Midbrain (tissue), 1 donor: ENCODE data around the gene USP11.
A peak's percentile ranks its signal among the peaks of the same experiment; 100 is the strongest.

Experiments
- DNase-seq: peaks from one replicate; lab custom pipeline; 2025; lab: John Stamatoyannopoulos, UW

The USP11 gene

DNA sequence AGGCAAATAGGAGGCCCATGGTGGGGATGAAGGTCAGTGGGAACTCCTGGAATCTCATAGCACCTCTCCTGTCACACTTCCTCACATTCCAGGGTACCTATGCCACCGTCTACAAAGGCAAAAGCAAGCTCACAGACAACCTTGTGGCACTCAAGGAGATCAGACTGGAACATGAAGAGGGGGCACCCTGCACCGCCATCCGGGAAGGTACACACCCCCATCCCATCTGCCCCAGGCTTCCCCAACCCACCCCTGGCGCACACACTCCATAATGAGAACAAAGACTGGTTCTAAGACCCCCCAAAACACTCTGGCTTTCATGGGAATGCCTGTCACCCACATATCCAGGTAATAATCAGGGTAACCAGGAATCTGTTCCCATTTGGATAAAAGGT, 7.9 kb upstream of the USP11 start:
- DNase-seq: no peak

DNA sequence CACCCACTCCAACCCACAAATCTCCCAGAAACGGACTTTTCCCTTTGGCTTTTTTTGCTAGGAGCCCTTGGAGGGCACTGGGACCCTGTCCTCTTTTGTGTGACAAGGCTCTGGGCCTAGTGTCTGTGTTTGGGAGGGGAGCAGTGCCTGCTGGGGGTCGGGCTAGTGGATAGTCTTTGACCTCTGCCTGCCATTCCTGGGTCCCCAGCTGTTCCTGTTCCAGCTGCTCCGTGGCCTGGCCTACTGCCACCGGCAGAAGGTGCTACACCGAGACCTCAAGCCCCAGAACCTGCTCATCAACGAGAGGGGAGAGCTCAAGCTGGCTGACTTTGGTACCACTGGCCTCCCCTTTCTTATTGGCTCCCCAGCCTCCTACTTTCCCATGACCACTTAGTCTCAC, 6.7 kb upstream of the USP11 start:
- DNase-seq: no peak

DNA sequence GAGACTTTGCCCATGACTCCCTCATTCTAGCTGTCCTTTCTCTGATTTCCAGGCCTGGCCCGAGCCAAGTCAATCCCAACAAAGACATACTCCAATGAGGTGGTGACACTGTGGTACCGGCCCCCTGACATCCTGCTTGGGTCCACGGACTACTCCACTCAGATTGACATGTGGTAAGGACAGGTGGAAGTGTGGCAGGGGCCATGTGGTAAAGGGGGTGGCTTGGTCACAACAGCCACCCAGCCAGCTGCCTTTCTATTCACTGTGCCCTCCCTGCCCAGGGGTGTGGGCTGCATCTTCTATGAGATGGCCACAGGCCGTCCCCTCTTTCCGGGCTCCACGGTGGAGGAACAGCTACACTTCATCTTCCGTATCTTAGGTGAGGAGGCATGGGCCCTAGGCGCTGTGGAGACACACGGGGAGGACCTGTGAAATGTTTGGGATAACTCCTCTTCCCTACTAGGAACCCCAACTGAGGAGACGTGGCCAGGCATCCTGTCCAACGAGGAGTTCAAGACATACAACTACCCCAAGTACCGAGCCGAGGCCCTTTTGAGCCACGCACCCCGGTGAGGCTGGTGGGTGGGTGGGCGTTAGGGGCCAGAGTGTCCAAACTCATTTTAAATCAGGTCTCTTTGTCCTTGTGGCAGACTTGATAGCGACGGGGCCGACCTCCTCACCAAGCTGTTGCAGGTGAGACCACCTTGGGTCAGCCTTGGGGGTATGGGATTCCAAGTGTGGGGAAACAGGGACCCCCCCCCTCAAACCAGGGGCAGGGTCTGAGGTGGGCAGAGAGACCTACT, 6.1 kb upstream of the USP11 start:
- DNase-seq: no peak

DNA sequence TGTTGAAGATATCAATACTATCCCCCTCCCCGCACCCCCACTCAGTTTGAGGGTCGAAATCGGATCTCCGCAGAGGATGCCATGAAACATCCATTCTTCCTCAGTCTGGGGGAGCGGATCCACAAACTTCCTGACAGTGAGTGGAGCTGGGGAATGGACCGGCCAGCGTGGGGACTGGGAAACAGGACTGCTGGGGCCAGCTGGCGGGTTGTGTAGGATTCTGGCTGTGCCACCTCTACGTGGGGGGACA, 5.5 kb upstream of the USP11 start:
- DNase-seq: no peak

DNA sequence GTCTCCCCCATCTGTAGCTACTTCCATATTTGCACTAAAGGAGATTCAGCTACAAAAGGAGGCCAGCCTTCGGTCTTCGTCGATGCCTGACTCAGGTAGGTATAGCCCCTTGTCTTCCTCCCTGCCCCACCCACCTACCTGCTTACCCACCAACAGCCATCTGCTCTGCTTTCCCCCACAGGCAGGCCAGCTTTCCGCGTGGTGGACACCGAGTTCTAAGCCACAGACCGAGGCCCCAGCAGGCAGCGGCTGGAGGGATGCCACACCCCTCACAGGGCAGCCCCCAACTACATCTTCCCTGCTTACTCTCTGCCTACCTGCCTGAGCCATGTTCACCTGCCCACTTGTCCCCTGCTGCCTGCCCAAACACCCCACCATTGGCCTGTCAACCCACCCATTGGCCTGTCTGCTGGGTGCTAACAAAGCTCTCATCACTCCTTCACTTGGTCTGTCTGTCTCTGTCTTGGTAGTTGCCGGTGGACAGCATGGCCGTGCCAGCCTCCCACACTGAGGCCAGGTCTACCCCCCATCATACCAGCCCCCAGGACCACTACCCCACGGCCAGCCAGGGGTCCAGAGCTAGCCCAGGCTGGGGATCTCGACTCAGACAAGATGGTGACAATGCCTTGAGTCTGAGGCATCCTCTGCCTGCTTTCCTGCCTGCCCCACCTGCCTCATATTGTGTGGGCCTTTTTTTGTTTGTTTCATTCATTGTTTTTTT, 4.1 kb upstream of the USP11 start:
- no peak for DNase-seq

DNA sequence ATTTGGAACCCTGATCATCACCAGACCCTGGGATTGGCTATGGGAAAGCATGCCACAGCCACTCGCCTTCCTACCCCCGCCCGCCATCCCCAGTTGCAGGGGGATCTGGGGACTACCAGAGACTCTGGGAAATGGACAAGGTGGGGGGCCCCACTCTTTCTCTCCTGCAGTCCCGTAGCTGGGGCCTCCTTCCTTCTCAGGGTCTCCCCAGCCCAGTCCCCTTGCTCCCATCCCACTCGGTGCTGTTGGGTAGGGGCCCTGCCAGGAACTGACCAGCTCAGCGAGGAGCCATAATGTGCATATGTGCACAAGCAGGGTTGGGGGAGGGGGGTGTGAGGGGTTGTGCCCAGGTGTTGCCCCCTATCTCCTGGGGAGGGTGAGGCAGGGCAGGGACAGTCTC, 3.4 kb upstream of the USP11 start:
- no peak for DNase-seq

DNA sequence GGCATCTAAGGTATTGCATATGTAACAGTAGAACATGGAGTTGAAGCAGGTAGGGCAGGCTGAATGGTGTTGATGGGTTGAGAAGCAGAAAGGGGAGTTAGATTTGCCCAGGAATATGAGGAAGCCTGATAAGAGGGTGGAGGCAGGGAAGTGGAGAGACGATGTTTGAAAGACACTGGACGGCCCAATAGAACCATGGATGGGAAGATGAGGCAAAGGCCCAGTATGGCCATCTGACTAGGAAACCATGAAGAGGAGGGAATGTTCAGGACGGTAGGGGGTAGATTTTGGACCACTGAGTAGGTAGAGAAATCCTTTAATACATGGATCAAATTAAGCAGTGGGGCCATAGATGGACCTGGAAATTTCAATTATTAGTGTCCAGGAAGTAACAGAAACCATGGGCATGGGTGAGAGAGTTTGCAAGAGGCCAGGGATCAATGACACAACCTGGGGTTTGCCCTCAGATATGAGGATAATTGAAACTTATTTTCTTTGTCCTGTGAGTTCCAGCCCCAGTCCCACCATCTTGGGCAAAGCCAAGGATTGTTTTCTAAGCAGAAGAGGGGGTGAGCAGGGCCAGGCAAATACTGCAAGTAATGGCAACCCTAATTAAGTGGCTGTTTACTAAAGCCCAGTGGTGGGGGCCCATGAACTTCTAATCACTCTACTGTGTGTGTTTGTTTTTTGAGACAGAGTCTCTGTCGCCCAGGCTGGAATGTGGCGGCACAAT, 2.5 kb upstream of the USP11 start:
- DNase-seq: no peak

DNA sequence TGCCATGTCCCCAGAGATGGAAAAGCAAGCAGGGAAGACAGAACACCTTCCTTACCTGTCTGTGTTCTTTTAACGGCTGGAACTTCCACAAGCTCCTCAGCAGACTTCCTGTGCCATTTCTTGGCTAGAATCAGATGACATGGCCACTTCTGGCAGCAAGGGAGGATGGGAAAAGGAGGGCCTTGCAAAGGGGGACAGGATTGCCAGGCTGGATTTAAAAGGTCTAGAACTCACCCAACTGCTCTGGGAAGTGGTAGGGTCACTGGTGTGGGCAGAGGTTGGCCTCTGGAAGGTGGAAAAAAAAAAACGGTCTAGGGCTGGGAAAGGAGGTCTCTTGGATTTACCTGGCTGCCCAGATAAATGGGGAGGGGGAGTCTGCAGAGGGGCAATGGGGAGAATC, 1.6 kb upstream of the USP11 start:
- no peak for DNase-seq

DNA sequence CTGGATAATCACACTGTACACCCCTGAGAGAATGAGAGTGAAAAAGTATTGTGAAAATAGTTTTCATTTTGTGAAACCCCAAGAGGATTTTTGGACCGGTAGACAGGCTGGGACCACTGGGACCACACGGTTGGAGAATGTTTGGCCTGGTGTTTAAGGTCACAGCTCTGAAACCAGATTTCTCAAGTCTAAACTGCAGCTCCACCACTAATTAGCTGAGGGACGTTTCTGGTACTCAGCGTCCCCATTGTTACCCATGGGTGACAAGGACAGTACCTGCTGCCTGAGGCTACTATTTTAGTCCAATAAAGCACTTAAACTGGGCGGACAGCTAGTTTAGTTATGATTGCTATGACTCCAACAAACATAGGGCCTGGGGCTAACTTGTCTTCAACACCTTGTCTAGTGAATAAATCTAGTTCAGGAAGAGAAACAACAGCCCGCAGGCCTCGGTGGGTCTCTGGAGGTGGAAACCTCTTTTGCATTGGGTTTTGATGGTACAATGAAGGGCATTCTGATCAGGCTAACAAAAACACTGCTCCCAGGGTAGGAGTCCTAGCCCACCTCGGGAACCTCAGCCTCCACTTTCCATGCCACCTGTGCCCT, 509 bp upstream of the USP11 start:
- no peak for DNase-seq

DNA sequence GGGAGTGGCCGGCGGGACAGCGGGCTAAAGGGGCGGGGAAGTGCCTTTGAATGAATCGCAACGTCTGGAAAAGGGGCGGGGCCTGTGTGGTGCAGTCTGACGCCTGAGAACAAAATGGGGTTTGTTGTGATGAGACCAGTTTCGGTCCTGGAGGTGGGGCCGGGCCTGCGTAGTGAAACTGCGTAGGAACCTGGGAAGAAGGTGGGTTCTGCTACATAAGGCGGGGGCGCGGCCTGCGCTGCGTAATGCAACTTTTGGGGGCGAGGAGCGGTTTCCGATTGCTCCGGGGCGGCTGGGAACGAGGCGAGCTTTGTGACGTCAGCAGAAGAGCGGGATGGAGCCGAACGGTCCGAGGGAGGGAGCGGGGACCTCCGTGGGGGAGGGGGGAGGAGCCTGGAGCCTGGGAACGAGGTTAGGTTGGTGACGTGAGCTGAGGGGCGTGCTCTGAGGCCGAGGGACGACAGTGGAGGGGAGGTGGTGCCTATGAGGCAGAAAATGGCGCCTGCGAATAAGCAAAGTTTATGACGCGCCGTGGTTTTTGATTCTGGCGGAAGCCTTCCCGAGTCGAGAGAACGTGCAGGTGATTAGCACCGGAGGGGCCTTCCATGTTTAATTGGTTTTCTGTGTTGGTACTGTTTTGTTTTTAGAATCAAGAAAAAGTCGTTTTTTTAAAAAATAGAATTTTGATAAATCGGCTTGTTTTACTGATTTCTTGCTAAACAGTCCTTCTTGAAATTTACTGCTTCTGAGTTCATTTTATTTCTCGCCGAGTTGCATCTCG, 714 bp downstream of the USP11 start:
- peak; percentile 91 for DNase-seq

DNA sequence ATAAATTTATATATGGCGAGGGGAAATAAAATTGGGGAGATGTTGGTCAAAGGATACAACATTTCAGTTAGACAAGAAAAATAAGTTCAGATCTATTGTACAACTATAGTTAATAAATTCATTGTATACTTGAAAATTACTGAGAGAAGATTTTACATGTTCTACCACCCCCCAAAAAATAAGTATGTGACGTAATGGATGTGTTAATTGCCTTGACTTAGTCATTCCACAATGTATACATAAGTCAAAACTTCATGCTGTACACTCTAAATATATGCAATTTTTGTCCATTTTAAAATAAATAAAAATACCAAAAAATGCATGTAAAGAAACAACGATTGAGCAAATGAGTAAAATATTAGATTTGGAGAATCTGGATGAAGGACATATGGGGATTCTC, 1.8 kb downstream of the USP11 start:
- no peak for DNase-seq

DNA sequence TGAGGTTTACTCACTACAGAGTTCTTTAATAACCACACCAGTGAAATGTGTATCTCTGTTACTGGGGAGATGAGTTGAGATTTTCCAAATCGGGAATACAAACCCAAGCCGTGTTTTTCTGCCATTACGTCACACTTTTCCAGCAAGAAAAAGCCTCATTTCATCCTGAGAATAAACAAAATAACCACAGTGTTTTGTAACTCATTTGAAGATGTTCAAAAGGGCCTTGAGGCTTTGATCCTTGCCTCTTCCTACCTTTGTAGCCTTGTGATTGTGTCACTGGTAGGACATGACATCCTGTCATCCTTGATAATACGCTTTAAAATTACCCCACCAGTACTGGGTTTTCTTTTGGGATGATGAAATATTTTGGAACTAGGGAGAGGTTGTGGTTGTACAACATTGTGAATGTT, 2.9 kb downstream of the USP11 start:
- DNase-seq: no peak

DNA sequence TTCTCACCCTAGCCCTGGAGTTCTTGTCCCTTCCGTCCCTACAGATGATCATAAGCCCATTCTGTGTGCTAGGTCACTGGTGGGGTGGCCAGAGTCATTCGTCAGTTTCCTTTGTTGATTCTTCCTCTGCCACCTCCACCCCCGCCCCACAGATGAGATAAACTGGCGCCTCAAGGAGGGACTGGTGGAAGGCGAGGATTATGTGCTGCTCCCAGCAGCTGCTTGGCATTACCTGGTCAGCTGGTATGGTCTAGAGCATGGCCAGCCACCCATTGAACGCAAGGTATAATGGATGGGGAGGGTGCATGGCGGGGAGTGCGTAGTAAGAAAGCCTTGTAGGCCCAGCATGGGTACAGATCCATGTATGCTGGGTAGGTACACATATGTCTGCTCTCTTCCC, 6.4 kb downstream of the USP11 start:
- no peak for DNase-seq

DNA sequence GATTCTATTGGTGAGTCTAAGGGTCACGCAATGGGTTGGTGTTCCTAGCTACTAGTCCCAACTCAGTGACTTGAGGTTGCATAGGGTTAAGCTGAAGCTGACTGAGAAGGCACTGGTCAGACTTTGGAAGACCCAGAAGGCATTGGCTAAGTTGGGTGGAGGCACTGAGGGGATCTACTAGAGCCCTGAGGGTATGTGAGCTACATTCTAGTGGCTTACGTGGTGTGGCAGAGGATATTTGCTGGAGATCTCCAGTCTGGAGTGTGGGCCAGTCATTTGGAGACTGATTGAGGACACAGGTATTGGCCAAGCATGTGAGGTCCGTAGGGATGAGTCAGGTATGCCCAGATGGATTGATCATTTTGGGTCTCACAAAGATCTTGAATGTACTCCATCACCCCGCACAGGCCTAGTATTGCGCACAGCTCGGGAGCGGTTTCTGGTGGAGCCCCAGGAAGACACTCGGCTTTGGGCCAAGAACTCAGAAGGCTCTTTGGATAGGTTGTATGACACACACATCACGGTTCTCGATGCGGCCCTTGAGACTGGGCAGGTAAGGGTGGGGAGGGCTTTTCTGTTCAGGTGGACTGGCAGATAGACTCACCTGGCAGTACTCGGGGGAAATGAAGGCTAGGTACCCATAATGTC, 7.2 kb downstream of the USP11 start:
- no peak for DNase-seq

DNA sequence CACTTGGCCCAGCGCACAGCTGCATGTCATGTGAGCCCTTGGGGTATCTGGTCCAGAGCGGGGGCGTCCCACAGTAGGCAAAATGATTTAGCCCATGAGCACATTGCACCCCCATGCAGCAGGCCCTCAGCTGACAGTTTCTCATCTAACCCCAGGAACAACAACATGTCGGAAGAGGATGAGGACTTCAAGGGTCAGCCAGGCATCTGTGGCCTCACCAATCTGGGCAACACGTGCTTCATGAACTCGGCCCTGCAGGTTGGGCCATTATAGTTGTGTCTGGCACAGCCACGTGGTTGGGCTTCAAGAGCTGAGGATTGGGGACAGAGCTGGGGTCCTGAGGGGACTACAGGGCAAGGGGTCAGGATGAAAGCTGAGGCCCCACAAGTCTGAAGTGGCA, 7.8 kb downstream of the USP11 start:
- no peak for DNase-seq

DNA sequence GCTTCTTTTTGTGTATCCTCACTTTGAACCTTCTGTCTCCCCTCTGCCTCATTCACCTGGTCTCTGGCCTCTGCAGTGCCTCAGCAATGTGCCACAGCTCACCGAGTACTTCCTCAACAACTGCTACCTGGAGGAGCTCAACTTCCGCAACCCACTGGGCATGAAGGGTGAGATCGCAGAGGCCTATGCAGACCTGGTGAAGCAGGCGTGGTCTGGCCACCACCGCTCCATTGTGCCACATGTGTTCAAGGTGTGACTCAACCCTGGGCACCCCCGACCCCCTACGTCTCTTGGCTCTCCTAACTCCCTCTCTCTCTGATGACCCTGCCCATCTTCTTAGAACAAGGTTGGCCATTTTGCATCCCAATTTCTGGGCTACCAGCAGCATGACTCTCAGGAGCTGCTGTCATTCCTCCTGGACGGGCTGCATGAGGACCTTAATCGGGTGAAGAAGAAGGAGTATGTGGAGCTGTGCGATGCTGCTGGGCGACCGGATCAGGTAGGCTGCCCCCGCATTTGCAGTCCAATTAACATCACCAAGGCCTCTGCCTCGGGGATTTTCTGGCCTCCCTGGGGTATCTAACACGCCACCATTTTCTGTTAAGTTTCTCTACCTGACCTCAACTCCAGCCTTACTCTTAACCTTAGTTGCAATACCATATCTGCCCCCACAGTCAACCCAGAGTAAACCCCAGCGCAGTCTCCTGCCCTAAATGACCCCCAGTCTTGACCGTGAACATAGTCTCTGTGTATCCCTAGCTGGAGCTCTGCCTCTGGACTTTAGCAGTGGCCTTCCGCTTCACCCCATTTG, 8.6 kb downstream of the USP11 start:
- no peak for DNase-seq

DNA sequence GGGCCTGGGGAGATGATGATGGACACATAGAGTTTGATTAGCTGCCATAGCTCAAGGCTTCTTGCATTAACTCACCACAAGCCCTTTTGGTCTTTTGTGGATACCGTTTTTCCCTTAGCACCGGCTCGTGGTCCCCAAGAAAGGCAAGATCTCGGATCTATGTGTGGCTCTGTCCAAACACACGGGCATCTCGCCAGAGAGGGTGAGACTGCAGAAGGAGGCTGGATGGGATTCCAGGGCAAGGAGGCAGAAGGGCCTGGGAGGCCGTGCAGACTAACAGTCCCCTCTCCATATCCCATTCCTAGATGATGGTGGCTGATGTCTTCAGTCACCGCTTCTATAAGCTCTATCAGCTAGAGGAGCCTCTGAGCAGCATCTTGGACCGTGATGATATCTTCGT, 9.5 kb downstream of the USP11 start:
- DNase-seq: no peak

DNA sequence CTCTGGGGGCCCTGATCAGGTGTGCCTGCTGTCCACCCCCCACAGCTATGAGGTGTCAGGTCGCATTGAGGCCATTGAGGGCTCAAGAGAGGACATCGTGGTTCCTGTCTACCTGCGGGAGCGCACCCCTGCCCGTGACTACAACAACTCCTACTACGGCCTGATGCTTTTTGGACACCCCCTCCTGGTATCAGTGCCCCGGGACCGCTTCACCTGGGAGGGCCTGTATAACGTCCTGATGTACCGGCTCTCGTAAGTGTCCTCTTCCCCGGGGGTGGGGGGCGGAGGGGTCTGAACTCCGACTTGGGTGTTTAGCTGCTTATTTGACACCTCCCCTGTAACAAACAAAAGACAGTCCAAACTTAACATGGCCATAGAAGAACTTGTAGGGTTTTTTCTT, 10.5 kb downstream of the USP11 start:
- no peak for DNase-seq

DNA sequence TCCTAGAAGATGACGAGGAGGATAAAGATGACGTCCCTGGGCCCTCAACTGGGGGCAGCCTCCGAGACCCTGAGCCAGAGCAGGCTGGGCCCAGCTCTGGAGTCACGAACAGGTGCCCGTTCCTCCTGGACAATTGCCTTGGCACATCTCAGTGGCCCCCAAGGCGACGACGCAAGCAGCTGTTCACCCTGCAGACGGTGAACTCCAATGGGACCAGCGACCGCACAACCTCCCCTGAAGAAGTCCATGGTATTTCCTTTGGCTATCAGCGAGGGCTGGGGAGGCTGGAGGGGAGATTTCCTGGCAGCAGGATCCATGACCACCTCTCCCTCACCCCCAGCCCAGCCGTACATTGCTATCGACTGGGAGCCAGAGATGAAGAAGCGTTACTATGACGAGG, 11.9 kb downstream of the USP11 start:
- DNase-seq: no peak

DNA sequence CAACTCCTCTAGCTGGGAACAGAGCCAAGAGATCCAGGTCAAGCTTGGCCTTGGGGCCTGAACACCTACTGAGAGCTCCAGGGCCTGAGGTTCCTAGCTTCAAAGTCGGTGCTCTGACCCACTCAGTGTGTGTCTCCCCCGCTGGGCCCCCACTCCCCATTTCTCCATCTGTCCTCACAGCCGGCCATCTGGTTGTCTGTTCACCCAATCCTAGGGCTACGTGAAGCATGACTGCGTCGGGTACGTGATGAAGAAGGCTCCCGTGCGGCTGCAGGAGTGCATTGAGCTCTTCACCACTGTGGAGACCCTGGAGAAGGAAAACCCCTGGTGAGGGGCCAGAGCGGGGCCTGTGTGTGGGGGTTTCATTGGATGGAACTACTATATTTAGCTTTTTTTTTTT, 12.3 kb downstream of the USP11 start:
- DNase-seq: no peak
